Measurements from ENCODE around the gene MX2. TPM values are rescaled to one million over a fixed set of nuclear protein-coding genes. Genes with fewer than 3 reads are reported as not detected.
"Not testable (repeated sequence)": the region's sequence is repeated elsewhere in the genome, so short reads cannot be mapped to it uniquely, and the experiment has no call there.

MX2 gene
- 100 to 1,000 TPM in 3 of 5 experiments, 10 to 100 TPM in 2; 84.8 to 116 (median 100) TPM for total RNA-seq
- 10 to 100 TPM; 46.7 to 49.5 TPM for polyA plus RNA-seq
- total RNA-seq, result 149 reads per million, percentile 90 among the genes with 10 or more reads in this experiment

DNA sequence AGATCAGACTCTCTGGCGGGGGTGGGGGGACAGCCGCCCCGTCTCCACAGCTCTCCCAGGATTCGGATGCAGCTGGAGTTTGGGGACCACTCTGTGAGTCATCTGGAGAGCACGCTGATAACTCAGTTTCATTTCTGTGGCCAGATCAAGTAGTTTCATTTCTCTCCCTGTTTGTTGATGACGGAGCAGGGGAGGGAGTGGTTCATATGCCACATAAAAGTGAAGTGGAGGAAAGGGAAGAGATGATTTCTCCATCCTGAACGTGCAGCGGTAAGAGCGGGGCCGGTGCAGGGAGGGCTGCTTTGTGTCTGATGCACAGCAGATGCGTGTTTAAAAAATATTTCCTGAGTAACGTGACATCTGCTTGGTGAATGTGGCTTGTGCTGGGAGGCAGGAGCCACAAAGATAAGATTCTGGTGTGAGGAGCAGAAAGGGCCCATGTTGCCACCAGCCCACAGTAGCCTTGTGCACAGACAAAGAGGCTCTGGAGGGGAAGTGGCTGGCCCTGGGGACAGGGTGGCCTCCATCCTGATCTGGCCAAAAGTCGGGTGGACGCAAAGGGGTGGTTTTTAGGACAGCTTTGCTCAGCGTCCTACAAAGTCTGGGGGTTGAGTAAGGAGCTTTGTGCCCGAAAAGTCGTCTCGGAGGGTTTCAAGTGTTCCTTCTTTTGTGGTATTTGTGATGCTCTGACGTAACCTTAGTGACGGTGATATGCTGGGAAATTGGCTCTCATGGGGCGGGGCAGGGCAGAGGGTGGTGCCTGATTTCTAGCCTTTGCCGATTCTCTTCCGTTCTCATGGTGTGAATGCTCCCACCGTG lies at the start of gene MX2:
Gene MX2, plus strand, starts transcription at position 242 of the 819 bp plus-strand sequence. CDS start 14,880 bp downstream, outside the sequence.
- intact Hi-C loops (cut with micrococcal nuclease), result loop anchor here (1.0 to 10.0 kb wide), 9 partner anchors 7 to 653 kb away; partner anchors contain the start of genes MX1 (in 2 of the 2), PRDM15 (in 1 of the 2) and ZBTB21 (in 1 of the 2)
- H3K4me1 ChIP-seq (ENCODE audit: control insufficient read depth in 2 of 2, insufficient read depth in 2 of 2, low read length in 2 of 2), result peaks cover 21 to 38% of the 10 kb centered on the region in 2 donors

GRCh38 chr21:41313285-41314164 lies 48.3 kb upstream of the MX2 start:
- H3K4me3 Mint-ChIP-seq; H3K36me3 ChIP-seq (ENCODE audit: control insufficient read depth in 2 of 3, insufficient read depth in 3 of 3, low read length in 3 of 3); H3K27me3 ChIP-seq (ENCODE audit: control insufficient read depth in 2 of 2, insufficient read depth in 2 of 2, low read length in 2 of 2); H3K9me3 Mint-ChIP-seq; H3K27ac Mint-ChIP-seq; CTCF ChIA-PET; H3K9me3 ChIP-seq (ENCODE audit: control insufficient read depth in 2 of 3, low read length in 3 of 3); DNase-seq; intact Hi-C loops (cut with micrococcal nuclease); ATAC-seq; H3K27ac ChIP-seq (ENCODE audit: low read depth, low read length); H3K36me3 Mint-ChIP-seq; POLR2A ChIA-PET; H3K4me1 ChIP-seq (ENCODE audit: control insufficient read depth in 2 of 2, insufficient read depth in 2 of 2, low read length in 2 of 2); H3K4me3 ChIP-seq (ENCODE audit: low read length): not testable (repeated sequence)
- Mint-ChIP-seq H3K27me3 (peaks cover 36 to 57% (median 40%) of the 10 kb centered on the region in 5 donors), H3K4me1 (peaks cover 0 to 22% (median 4%) of the 10 kb centered on the region in 7 donors)

More for the DNA sequence above, at the start of gene MX2:
- peak; percentile 64 to 96 (median 94) for DNase-seq
- Histone ChIP-seq H3K36me3 (ENCODE audit: control insufficient read depth in 2 of 3, insufficient read depth in 3 of 3, low read length in 3 of 3) (peaks cover 0 to 18% (median 0%) of the 10 kb centered on the region in 3 experiments), H3K9me3 (ENCODE audit: control insufficient read depth in 2 of 3, low read length in 3 of 3) (no peaks in the 10 kb centered on the region), H3K27me3 (ENCODE audit: control insufficient read depth in 2 of 2, insufficient read depth in 2 of 2, low read length in 2 of 2) (no peaks in the 10 kb centered on the region), H3K27ac (ENCODE audit: low read depth, low read length) (peak within 1 kb of the TSS; percentile 96), H3K4me3 (ENCODE audit: low read length) (peak within 1 kb of the TSS; percentile 84)
- H3K27me3 Mint-ChIP-seq, result no peaks in the 10 kb centered on the region
- ChIA-PET POLR2A (interaction anchor here (0.6 to 7.0 kb wide), 9 partner anchors 8 to 1373 kb away, joined by 3 to 71 read pairs (median 4); partner anchors contain the start of gene MX1), CTCF (interaction anchor here (1.3 kb wide), 1 partner anchor 79 kb away, joined by 4 read pairs; no protein-coding TSS in a partner anchor)
- H3K27ac Mint-ChIP-seq, result peak within 1 kb of the TSS; percentile 99 to 100 (median 100)
- H3K4me1 Mint-ChIP-seq, result peaks cover 31 to 67% (median 60%) of the 10 kb centered on the region in 7 donors
- peak; percentile 86 for ATAC-seq
- peaks cover 13 to 32% (median 24%) of the 10 kb centered on the region in 5 donors for H3K36me3 Mint-ChIP-seq
- peak within 1 kb of the TSS; percentile 90 to 98 (median 96) for H3K4me3 Mint-ChIP-seq
- peaks cover 0 to 8% (median 0%) of the 10 kb centered on the region in 11 donors for H3K9me3 Mint-ChIP-seq

DNA sequence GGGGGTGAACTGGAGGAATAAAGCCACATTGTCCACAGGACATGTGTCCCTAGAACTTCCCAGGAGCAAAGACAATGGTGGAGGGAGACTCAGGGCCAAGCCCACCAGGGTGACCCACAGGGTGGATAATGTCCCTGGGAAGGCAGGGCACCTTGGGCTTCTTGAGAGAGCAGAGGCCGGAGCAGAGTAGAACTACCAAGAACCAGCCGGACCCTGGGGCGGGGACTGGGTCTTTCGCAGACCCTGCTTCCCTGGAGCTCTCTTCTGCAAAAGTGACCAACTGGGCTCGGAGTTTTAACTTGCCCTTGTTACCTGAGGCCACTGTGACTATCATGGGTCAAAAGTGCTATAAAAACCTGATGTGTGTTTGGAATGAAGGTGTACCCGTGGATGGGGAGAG lies 46.1 kb upstream of the MX2 start:
- Mint-ChIP-seq H3K27me3 (peaks cover 29 to 63% (median 41%) of the 10 kb centered on the region in 5 donors), H3K36me3 (no peaks in the 10 kb centered on the region), H3K4me3 (peak overlapping the region in 7 of 10 donors; percentile 7 to 77 (median 50)), H3K9me3 (peaks cover 0 to 2% (median 0%) of the 10 kb centered on the region in 11 donors), H3K27ac (peak overlapping the region in 1 of 9 donors; percentile 30), H3K4me1 (peaks cover 0 to 23% (median 5%) of the 10 kb centered on the region in 7 donors)
- DNase-seq, result no peak
- Histone ChIP-seq H3K9me3 (ENCODE audit: control insufficient read depth in 2 of 3, low read length in 3 of 3) (no peaks in the 10 kb centered on the region), H3K4me3 (ENCODE audit: low read length) (no peak overlapping the region), H3K4me1 (ENCODE audit: control insufficient read depth in 2 of 2, insufficient read depth in 2 of 2, low read length in 2 of 2) (no peaks in the 10 kb centered on the region), H3K36me3 (ENCODE audit: control insufficient read depth in 2 of 3, insufficient read depth in 3 of 3, low read length in 3 of 3) (no peaks in the 10 kb centered on the region), H3K27me3 (ENCODE audit: control insufficient read depth in 2 of 2, insufficient read depth in 2 of 2, low read length in 2 of 2) (no peaks in the 10 kb centered on the region), H3K27ac (ENCODE audit: low read depth, low read length) (no peak overlapping the region)
- ChIA-PET CTCF (no interaction called here), POLR2A (no interaction called here)
- no peak for ATAC-seq
- intact Hi-C loops (cut with micrococcal nuclease), result no loop called here

- Mint-ChIP-seq H3K27ac (peak within 1 kb of the TSS in 1 of 9 donors; percentile 30), H3K4me1 (peaks cover 0 to 30% (median 10%) of the 10 kb centered on the region in 7 donors), H3K9me3 (peaks cover 0 to 2% (median 0%) of the 10 kb centered on the region in 11 donors), H3K36me3 (no peaks in the 10 kb centered on the region), H3K4me3 (peak within 1 kb of the TSS in 9 of 10 donors; percentile 41 to 79 (median 62)), H3K27me3 (peaks cover 29 to 64% (median 41%) of the 10 kb centered on the region in 5 donors)
- DNase-seq (no peak), ATAC-seq (no peak)
- Histone ChIP-seq H3K27ac (ENCODE audit: low read depth, low read length) (no peak within 1 kb of the TSS), H3K4me1 (ENCODE audit: control insufficient read depth in 2 of 2, insufficient read depth in 2 of 2, low read length in 2 of 2) (peaks cover 0 to 4% of the 10 kb centered on the region in 2 donors), H3K4me3 (ENCODE audit: low read length) (no peak within 1 kb of the TSS), H3K9me3 (ENCODE audit: control insufficient read depth in 2 of 3, low read length in 3 of 3) (no peaks in the 10 kb centered on the region), H3K27me3 (ENCODE audit: control insufficient read depth in 2 of 2, insufficient read depth in 2 of 2, low read length in 2 of 2) (no peaks in the 10 kb centered on the region), H3K36me3 (ENCODE audit: control insufficient read depth in 2 of 3, insufficient read depth in 3 of 3, low read length in 3 of 3) (no peaks in the 10 kb centered on the region)
- ChIA-PET CTCF (no interaction called here), POLR2A (interaction anchor here (0.9 kb wide), 1 partner anchor 54 kb away, joined by 4 read pairs; no protein-coding TSS in a partner anchor)
- intact Hi-C loops (cut with micrococcal nuclease), result no loop called here
Observed at GRCh38 chr21:41316200-41317062, 45.4 kb upstream of the MX2 start, which contains the start of gene FAM3B. Gene FAM3B (plus strand): TSS chr21:41316801. CDS start chr21:41316880, 79 bp downstream.

- no peaks in the 10 kb centered on the region for H3K36me3 Mint-ChIP-seq
- peaks cover 29 to 64% (median 46%) of the 10 kb centered on the region in 5 donors for H3K27me3 Mint-ChIP-seq
- H3K9me3 Mint-ChIP-seq, result no peaks in the 10 kb centered on the region
- no peak for DNase-seq
- H3K36me3 ChIP-seq (ENCODE audit: control insufficient read depth in 2 of 3, insufficient read depth in 3 of 3, low read length in 3 of 3), result no peaks in the 10 kb centered on the region
- H3K9me3 ChIP-seq (ENCODE audit: control insufficient read depth in 2 of 3, low read length in 3 of 3), result no peaks in the 10 kb centered on the region
- H3K4me3 Mint-ChIP-seq, result peak overlapping the region in 6 of 10 donors; percentile 21 to 77 (median 55)
- ChIA-PET POLR2A (no interaction called here), CTCF (no interaction called here)
- H3K4me1 ChIP-seq (ENCODE audit: control insufficient read depth in 2 of 2, insufficient read depth in 2 of 2, low read length in 2 of 2), result peaks cover 0 to 8% of the 10 kb centered on the region in 2 donors
- H3K4me1 Mint-ChIP-seq, result peaks cover 0 to 36% (median 13%) of the 10 kb centered on the region in 7 donors
- no peak overlapping the region for H3K4me3 ChIP-seq (ENCODE audit: low read length)
- H3K27ac Mint-ChIP-seq, result no peak overlapping the region
- H3K27me3 ChIP-seq (ENCODE audit: control insufficient read depth in 2 of 2, insufficient read depth in 2 of 2, low read length in 2 of 2), result no peaks in the 10 kb centered on the region
- intact Hi-C loops (cut with micrococcal nuclease), result no loop called here
- no peak for ATAC-seq
- H3K27ac ChIP-seq (ENCODE audit: low read depth, low read length), result no peak overlapping the region
Observed at GRCh38 chr21:41317063-41317392, 44.8 kb upstream of the MX2 start.

Data from naive thymus-derived CD4-positive, alpha-beta T cell (primary cell).